Neuron (in vitro differentiated cells): Measurements from ENCODE around the gene PRLH.

Experiments used
- H2AFZ ChIP-seq: one replicate; pipeline ENCODE4 v1.6.1; 2013; ENCODE audit warnings: low read depth, mild to moderate bottlenecking, inconsistent platforms, low read length, moderate library complexity
- H3K27me3 ChIP-seq: one replicate; pipeline ENCODE4 v1.6.1; 2013; ENCODE audit warnings: low read length; ENCODE audit not compliant: insufficient read depth
- H3K36me3 ChIP-seq: one replicate; pipeline ENCODE4 v1.6.1; 2013; ENCODE audit warnings: low read length; ENCODE audit not compliant: insufficient read depth
- H3K4me1 ChIP-seq: one replicate; pipeline ENCODE4 v1.6.1; 2013; ENCODE audit warnings: low read length; ENCODE audit not compliant: insufficient read depth
- H3K4me3 ChIP-seq: 2 replicates; pipeline ENCODE4 v1.5.1; 2013; ENCODE audit warnings: mild to moderate bottlenecking, low read length, moderate library complexity
- H3K9me3 ChIP-seq: one replicate; pipeline ENCODE4 v1.6.1; 2013; ENCODE audit warnings: low read length

Gene PRLH, protein sequence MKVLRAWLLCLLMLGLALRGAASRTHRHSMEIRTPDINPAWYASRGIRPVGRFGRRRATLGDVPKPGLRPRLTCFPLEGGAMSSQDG

DNA sequence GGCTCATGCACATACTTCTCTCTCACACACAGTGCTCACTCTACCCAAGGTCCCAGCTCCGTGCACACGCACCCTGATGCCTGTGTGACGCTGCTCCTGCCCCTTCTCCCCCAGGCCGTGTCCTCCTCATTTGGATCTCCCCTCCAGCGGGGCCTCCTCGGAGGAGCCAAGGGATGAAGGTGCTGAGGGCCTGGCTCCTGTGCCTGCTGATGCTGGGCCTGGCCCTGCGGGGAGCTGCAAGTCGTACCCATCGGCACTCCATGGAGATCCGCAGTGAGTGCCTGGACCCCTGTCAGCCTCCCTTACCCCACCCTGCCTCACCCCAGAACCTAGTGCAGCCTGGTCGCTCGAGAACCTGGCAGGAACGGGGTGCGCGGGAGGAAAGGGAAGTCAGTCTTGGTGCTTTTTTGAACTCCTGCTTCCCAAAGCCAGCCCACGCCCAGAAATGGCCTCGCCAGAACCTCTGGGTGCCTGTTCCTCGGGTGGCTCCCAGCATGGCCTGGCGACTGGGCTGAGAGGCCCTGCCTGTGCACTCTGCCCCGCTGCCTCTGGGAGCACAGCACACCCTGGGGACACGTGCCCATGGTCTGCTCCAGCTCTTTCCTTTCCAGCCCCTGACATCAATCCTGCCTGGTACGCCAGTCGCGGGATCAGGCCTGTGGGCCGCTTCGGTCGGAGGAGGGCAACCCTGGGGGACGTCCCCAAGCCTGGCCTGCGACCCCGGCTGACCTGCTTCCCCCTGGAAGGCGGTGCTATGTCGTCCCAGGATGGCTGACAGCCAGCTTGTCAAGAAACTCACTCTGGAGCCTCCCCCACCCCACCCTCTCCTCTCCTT, at the start of gene PRLH:
Gene PRLH (plus strand): TSS at position 174 of the 835 bp plus-strand sequence. CDS start 0 bp downstream, at position 174.
- no peaks in the 10 kb centered on the region for H3K4me1 ChIP-seq
- no peaks in the 10 kb centered on the region for H3K9me3 ChIP-seq
- no peak within 1 kb of the TSS for H3K4me3 ChIP-seq
- H2AFZ ChIP-seq: no peak within 1 kb of the TSS
- H3K27me3 ChIP-seq: peaks cover 10% of the 10 kb centered on the region
- no peaks in the 10 kb centered on the region for H3K36me3 ChIP-seq

DNA sequence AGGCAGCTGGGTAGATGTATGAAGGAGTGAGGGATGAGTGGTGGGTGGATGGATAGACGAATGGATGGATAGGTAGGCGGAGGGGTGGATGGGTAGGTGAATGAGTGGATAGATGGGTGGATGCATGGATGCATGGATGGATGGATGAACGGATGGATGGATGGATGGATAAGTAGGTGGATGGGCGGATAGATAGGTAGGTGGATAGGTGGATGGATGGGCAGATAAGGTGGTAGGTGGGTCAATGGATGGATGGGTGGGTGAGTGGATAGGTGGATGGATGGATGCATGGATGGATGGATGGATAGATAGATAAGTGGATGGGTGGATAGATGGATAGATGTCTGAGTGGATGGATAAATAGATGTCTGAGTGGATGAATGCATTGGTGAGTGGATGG, 49.2 kb upstream of the PRLH start:
- Histone ChIP-seq H2AFZ (no peak overlapping the region), H3K27me3 (no peaks in the 10 kb centered on the region), H3K9me3 (no peaks in the 10 kb centered on the region), H3K4me3 (no peak overlapping the region), H3K36me3 (no peaks in the 10 kb centered on the region), H3K4me1 (peaks cover 16% of the 10 kb centered on the region)

DNA sequence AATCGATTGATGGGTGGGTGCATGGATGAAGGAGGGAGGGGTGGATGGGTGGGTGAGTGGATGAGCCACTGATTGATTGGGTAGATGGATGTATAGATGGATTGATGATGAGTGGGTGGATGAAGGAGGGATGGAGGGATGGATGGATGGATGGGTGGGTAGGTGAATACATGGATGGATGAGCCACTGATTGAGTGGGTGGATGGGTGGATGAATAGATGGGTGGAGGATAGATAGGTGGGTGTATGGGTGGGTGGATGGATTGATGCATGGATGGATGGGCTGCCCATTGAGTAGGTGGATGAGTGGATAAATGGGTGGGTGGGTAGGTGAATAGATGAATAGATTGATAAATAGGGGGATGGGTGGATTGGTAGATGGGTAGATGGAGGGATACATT, 48.4 kb upstream of the PRLH start:
- H3K27me3 ChIP-seq: no peaks in the 10 kb centered on the region
- H3K36me3 ChIP-seq: no peaks in the 10 kb centered on the region
- no peaks in the 10 kb centered on the region for H3K9me3 ChIP-seq
- H2AFZ ChIP-seq: no peak overlapping the region
- H3K4me3 ChIP-seq: no peak overlapping the region
- H3K4me1 ChIP-seq: peaks cover 16% of the 10 kb centered on the region

DNA sequence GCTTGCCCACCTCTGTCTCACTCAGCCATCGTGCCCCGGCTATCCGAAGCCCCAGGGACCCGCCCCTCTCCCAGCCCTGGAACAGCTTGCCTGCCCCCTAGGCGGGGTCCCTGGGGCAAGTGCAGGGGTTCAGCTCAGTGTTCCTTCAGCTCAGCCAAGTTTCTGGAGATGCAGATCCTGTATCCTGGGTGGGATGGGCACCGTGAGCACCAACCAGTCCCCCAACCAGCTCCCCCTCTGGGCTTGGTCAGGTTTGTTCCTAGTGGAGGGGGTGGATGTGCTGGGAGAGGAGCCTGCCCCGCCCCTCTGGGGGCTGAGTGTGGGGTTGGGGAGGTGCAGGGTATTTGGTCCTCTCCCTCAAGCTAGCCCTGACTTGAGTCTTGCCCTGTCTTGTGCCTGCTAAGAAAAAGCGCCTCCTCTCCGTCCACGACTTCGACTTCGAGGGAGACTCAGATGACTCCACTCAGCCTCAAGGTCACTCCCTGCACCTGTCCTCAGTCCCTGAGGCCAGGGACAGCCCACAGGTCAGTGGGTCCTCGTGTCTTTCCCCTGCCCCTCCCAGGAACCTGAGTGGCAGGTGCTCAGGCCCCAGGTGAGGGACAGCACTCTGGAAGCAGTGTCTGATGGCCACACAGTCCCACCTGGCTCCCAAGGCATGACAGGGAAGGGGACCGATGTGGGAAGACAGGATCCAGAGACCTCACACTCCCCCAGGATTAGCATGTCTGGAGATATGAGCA, 46.7 kb upstream of the PRLH start:
- Histone ChIP-seq H3K27me3 (no peaks in the 10 kb centered on the region), H3K4me1 (peaks cover 6% of the 10 kb centered on the region), H3K4me3 (no peak overlapping the region), H3K9me3 (no peaks in the 10 kb centered on the region), H3K36me3 (no peaks in the 10 kb centered on the region), H2AFZ (no peak overlapping the region)

DNA sequence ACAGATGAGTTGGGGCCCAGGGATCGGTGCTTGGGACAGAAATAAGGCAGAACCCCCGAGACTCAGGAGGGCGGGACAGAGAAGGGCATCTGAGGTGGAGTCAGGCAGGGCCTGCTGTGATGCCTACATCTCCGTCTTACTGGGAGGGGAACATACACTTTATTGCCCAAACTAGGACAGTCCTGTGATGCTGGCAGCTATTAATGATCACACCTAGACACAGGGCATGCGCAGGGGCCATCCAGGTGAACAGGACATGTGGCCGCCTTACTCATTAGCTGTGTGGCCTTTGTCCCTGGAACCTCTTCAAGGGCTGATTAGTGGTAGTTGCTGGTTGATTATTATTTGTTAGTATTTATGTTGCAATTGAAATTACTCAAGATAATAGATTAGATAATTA, 46.1 kb upstream of the PRLH start:
- Histone ChIP-seq H3K9me3 (no peaks in the 10 kb centered on the region), H3K4me3 (no peak overlapping the region), H3K36me3 (no peaks in the 10 kb centered on the region), H2AFZ (no peak overlapping the region), H3K4me1 (no peaks in the 10 kb centered on the region), H3K27me3 (no peaks in the 10 kb centered on the region)

DNA sequence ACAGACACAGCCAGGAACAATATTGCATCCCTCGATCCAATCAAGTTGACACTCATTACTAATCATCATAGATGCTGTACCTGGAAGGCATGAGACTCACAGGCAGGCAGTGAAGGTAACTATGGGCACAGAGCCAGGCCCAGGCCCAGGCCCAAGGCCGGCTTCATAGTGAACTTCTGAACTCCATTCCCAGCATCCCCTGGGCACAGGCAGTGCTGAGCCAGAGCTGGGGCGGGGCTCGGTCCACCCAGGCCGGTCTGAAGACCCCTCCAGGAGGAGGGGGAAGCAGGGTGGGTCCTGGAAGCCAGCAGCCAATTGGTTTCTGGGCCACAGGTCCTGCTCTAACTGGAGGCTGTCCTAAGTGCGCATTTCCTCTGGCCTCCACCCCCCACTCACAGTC, 41.7 kb upstream of the PRLH start:
- Histone ChIP-seq H3K9me3 (no peaks in the 10 kb centered on the region), H2AFZ (no peak overlapping the region), H3K36me3 (no peaks in the 10 kb centered on the region), H3K4me1 (no peaks in the 10 kb centered on the region), H3K27me3 (no peaks in the 10 kb centered on the region), H3K4me3 (no peak overlapping the region)

DNA sequence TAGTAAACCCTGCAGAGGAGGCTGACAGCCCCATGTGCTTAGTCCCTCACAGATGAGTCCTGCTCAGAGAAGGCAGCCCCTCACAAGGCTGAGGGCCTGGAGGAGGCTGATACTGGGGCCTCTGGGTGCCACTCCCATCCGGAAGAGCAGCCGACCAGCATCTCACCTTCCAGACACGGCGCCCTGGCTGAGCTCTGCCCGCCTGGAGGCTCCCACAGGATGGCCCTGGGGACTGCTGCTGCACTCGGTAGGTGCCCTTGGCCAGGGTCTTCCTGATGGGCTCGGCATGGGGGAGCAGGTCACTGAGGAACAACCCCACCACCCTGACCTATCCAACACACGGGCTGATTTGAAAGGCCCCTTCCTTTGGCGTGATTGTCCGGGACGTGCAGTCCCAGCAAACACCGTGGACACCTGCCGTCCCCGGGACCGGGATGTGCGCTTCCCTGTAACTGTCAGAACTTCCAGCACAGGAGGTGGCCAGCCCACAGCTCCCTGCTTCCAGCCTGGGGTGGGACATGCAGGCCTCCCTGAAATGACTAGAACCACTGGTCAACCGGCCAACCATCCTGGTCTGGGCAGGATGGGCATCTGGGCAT, 40.7 kb upstream of the PRLH start:
- Histone ChIP-seq H3K36me3 (no peaks in the 10 kb centered on the region), H3K9me3 (no peaks in the 10 kb centered on the region), H2AFZ (no peak overlapping the region), H3K4me3 (no peak overlapping the region), H3K27me3 (no peaks in the 10 kb centered on the region), H3K4me1 (no peaks in the 10 kb centered on the region)

DNA sequence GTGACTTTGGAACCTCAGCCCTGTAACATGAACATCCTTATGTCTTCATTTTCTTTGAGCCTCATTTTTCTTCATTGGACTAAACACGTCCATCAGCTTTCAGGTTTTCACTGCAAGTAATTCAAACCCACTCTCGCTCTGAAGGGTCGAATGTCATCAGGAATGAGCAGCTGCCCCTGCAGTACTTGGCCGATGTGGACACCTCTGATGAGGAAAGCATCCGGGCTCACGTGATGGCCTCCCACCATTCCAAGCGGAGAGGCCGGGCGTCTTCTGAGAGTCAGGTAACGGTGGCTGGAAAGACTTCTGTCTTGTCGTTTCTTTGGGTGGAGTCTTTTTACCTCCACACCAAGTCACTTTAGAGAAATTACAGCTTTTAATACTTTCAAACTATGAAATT, 39.1 kb upstream of the PRLH start:
- H3K4me1 ChIP-seq: no peaks in the 10 kb centered on the region
- H3K9me3 ChIP-seq: no peaks in the 10 kb centered on the region
- H2AFZ ChIP-seq: no peak overlapping the region
- peaks cover 2% of the 10 kb centered on the region for H3K27me3 ChIP-seq
- H3K4me3 ChIP-seq: no peak overlapping the region
- no peaks in the 10 kb centered on the region for H3K36me3 ChIP-seq

DNA sequence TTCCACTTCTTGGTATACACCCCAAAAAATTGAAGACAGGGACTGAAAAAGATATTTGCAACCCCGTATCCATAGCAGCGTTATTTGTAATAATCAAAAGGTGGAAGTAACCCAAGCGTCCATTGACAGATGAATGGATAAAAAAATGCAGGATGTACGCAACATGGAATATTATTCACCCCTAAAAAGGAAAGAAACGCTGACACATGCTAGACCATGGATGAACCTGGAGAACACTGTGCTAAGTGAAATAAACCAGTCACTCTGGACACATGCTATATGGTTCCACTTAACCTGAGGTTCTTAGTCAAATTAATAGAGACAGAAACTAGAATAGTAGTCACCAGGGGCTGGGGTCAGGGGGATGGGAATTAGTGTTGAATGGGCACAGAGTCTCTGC, 38.6 kb upstream of the PRLH start:
- H3K36me3 ChIP-seq: no peaks in the 10 kb centered on the region

DNA sequence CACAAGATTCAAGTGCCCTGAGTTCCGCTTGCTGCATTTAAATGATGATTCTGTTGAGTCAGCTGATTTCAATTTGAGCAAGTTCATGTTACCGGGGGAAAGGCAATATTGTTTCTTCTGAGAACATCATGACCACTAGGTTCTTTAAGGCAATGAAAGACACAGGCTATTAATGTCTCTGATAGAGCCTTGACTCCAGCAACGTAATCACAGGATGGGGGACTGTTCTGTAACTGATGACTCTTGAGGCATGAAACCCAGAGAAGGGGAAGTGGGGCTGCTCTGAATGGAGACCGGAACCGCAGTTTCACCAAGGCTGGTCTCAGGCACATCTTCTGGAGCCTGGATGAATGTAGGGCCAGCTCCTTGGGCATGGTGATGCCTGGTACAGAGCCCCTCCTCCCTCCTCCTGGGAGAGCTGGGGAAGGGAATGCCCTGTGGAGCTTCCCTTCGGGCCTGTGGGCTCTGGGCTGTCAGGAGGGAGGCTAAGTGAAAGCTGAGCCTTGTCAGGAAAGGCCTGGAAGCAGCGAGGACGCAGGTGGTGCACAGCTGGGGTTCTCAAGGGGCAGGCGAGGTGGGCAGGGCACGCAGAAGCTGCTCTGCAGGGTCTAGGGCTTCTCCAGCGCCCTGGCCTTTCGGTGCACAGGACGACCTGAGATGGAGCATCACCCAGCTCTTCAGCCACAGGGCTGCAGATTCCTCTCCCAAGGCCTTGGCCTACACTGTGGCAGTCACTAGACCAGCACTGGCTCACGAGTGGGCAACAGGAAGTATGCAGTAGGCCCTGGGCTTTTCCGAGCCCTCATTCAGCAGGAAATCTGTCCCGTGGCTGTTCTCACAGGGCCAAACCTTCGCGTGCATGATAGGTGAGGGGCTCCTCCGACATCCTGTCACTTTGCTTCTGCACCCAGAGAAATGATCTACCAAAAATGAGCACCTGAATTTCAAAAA, 36.6 kb upstream of the PRLH start:
- peaks cover 3% of the 10 kb centered on the region for H3K27me3 ChIP-seq
- no peak overlapping the region for H2AFZ ChIP-seq
- H3K4me1 ChIP-seq: no peaks in the 10 kb centered on the region
- no peaks in the 10 kb centered on the region for H3K36me3 ChIP-seq
- no peaks in the 10 kb centered on the region for H3K9me3 ChIP-seq
- no peak overlapping the region for H3K4me3 ChIP-seq

More for the DNA sequence above, 38.6 kb upstream of the PRLH start:
- Histone ChIP-seq H3K27me3 (peaks cover 3% of the 10 kb centered on the region), H2AFZ (no peak overlapping the region), H3K4me3 (no peak overlapping the region), H3K4me1 (no peaks in the 10 kb centered on the region), H3K9me3 (no peaks in the 10 kb centered on the region)

DNA sequence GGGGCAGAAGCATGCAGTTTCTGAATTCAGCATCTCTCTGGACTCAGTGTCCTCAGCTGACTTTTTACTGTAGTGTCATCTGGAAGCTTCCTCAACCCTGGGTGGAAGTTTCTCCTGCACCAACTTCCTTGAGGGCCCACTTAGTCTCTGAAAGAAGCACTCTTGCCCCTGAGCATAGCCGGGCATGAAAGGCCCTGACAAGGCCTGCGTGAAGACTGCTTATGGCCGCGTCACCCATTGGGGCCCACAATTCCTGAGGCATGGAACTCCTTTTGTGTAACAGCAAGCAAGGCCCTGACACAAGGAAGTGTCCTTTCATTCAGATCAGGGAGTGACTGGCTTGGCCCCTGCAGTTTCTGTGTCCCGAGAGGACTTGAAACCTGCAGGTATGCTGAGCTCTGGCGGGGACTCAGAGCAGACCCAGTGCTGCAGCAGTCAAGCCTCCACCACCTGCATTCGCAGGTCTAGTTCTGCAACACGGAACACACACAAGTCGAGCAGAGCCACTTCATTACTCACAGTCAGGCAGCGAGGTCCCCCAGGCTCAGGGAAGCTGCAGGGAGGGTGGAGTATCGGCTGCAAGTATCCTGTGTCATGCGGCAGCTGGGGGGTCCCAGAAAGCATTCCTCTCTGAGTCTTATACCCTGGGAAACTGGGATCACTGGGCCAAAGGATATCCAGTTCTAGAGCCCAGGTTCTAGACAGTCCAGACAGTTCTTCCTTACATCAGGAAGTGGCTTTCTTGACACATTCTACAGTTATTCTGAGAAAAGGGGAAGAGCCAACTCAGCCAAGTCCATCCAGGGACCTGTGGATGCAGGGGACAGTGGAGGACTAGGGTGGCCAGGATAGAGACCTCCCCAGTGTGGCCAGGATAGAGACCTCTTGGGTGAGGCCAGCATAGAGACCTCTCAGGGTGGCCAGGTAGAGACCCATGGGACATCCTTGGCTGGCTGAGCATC, 35.6 kb upstream of the PRLH start:
- H3K4me3 ChIP-seq: no peak overlapping the region

More for the DNA sequence above, 35.6 kb upstream of the PRLH start:
- no peaks in the 10 kb centered on the region for H3K36me3 ChIP-seq
- H2AFZ ChIP-seq: no peak overlapping the region
- H3K4me1 ChIP-seq: no peaks in the 10 kb centered on the region
- no peaks in the 10 kb centered on the region for H3K9me3 ChIP-seq
- H3K27me3 ChIP-seq: peaks cover 3% of the 10 kb centered on the region
